ENCODE measurements around the gene PARD3B.

PARD3B gene

GRCh38 chr2:204750389-204750788, 205.1 kb downstream of the PARD3B start:
- TF ChIP-seq, protein P1, sequence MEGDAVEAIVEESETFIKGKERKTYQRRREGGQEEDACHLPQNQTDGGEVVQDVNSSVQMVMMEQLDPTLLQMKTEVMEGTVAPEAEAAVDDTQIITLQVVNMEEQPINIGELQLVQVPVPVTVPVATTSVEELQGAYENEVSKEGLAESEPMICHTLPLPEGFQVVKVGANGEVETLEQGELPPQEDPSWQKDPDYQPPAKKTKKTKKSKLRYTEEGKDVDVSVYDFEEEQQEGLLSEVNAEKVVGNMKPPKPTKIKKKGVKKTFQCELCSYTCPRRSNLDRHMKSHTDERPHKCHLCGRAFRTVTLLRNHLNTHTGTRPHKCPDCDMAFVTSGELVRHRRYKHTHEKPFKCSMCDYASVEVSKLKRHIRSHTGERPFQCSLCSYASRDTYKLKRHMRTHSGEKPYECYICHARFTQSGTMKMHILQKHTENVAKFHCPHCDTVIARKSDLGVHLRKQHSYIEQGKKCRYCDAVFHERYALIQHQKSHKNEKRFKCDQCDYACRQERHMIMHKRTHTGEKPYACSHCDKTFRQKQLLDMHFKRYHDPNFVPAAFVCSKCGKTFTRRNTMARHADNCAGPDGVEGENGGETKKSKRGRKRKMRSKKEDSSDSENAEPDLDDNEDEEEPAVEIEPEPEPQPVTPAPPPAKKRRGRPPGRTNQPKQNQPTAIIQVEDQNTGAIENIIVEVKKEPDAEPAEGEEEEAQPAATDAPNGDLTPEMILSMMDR (IDR thresholded peaks at IDR 0.05; ENCODE audit: insufficient read depth, low read length, poor library complexity, severe bottlenecking) = no peak
- TF ChIP-seq EZH2phosphoT487 (conservative IDR thresholded peaks at IDR 0.05; ENCODE audit: low read length) = no peak

DNA sequence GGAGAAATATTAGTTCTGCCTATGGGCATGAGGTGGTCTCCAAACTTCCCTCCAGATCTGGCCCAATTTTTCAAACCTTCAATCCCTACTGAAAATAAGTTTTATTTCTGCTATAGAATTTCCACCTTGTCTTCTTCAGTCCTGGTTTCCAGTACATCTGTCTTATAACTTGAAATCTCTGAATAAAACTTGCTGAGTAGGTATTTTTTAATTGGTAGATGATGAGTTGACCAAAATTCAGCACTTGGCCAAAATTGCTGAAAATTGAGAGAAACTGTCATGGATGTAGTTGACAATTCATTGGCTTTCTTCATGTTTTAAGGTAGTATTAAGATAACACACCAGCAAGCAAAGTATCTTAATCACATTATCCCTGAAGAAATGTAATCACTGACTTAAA, 206.2 kb downstream of the PARD3B start:
- Histone ChIP-seq H2AFZ (ENCODE audit: low read depth, low read length, severe bottlenecking) (no peak overlapping the region), H3K4me3 (ENCODE audit: insufficient read depth, low read length, poor library complexity, severe bottlenecking) (no peak overlapping the region), H3F3A (ENCODE audit: insufficient read depth) (no peaks in the 10 kb centered on the region), H4K20me1 (ENCODE audit: low read depth, low read length) (no peaks in the 10 kb centered on the region), H3K27ac (ENCODE audit: low read depth, low read length) (no peak overlapping the region), H3K79me2 (ENCODE audit: insufficient read depth, low read length) (no peaks in the 10 kb centered on the region), H3K9ac (ENCODE audit: low read length) (no peak overlapping the region), H3K36me3 (ENCODE audit: low read length) (no peaks in the 10 kb centered on the region), H3K9me3 (ENCODE audit: insufficient read depth, low read length) (no peaks in the 10 kb centered on the region), H3K27me3 (ENCODE audit: low read length) (no peaks in the 10 kb centered on the region), H3K4me2 (ENCODE audit: low read depth, low read length, poor library complexity, severe bottlenecking) (no peak overlapping the region), H3K9me2 (replicated peaks; ENCODE audit: insufficient read depth, low read length) (no peaks in the 10 kb centered on the region)
- TF ChIP-seq EZH2phosphoT487 (conservative IDR thresholded peaks at IDR 0.05; ENCODE audit: low read length) = no peak
- TF ChIP-seq, protein P1 (IDR thresholded peaks at IDR 0.05; ENCODE audit: insufficient read depth, low read length, poor library complexity, severe bottlenecking) = no peak

More at GRCh38 chr2:204750389-204750788, 205.1 kb downstream of the PARD3B start:
- Histone ChIP-seq H3K27me3 (ENCODE audit: low read length) (no peaks in the 10 kb centered on the region), H2AFZ (ENCODE audit: low read depth, low read length, severe bottlenecking) (no peak overlapping the region), H3K4me2 (ENCODE audit: low read depth, low read length, poor library complexity, severe bottlenecking) (no peak overlapping the region), H3K36me3 (ENCODE audit: low read length) (no peaks in the 10 kb centered on the region), H3K9me2 (replicated peaks; ENCODE audit: insufficient read depth, low read length) (no peaks in the 10 kb centered on the region), H3K79me2 (ENCODE audit: insufficient read depth, low read length) (no peaks in the 10 kb centered on the region), H3F3A (ENCODE audit: insufficient read depth) (no peaks in the 10 kb centered on the region), H3K27ac (ENCODE audit: low read depth, low read length) (no peak overlapping the region), H4K20me1 (ENCODE audit: low read depth, low read length) (no peaks in the 10 kb centered on the region), H3K9ac (ENCODE audit: low read length) (no peak overlapping the region), H3K4me3 (ENCODE audit: insufficient read depth, low read length, poor library complexity, severe bottlenecking) (no peak overlapping the region), H3K9me3 (ENCODE audit: insufficient read depth, low read length) (no peaks in the 10 kb centered on the region)

DNA sequence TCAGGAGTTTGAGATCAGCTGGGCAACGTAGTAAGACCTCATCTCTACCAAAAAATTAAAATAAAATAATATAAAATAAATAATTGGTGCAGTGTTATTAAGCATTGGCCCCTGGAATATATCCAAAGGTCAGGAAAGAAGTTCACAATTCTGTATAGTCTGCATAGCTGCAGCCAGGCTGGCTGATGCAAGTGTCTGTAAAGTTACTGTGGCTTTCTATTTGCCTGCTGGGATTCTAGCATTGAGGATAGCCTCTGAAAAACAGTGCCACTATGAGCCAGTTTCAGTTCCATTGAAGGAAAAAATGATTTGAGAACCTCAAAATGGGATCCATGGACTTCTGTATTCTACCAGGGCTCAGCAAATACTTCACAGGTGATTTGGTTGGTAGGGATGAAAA, 208.6 kb downstream of the PARD3B start:
- Histone ChIP-seq H3K4me3 (ENCODE audit: insufficient read depth, low read length, poor library complexity, severe bottlenecking) (no peak overlapping the region), H3K4me2 (ENCODE audit: low read depth, low read length, poor library complexity, severe bottlenecking) (no peak overlapping the region), H3K27ac (ENCODE audit: low read depth, low read length) (no peak overlapping the region), H2AFZ (ENCODE audit: low read depth, low read length, severe bottlenecking) (no peak overlapping the region), H4K20me1 (ENCODE audit: low read depth, low read length) (no peaks in the 10 kb centered on the region), H3K27me3 (ENCODE audit: low read length) (no peaks in the 10 kb centered on the region), H3F3A (ENCODE audit: insufficient read depth) (no peaks in the 10 kb centered on the region), H3K9me2 (replicated peaks; ENCODE audit: insufficient read depth, low read length) (no peaks in the 10 kb centered on the region), H3K79me2 (ENCODE audit: insufficient read depth, low read length) (no peaks in the 10 kb centered on the region), H3K9me3 (ENCODE audit: insufficient read depth, low read length) (no peaks in the 10 kb centered on the region), H3K36me3 (ENCODE audit: low read length) (no peaks in the 10 kb centered on the region), H3K9ac (ENCODE audit: low read length) (no peak overlapping the region)
- no peak for TF ChIP-seq EZH2phosphoT487 (conservative IDR thresholded peaks at IDR 0.05; ENCODE audit: low read length)
- TF ChIP-seq, protein P1 (IDR thresholded peaks at IDR 0.05; ENCODE audit: insufficient read depth, low read length, poor library complexity, severe bottlenecking) = no peak

All from SU-DHL-6 (cell line).